Stimulated activated naive CD4-positive, alpha-beta T cell (primary cell): ENCODE results near the gene PPP1R9A.

Experiments
- DNase-seq, 6 experiments: peaks; one replicate each; lab custom pipeline; 2025; lab: John Stamatoyannopoulos, UW

The PPP1R9A gene

GRCh38 chr7:94907026-94907810, at the start of gene PPP1R9A:
TSS of gene PPP1R9A (plus strand) at chr7:94907594. CDS start at chr7:94910114, 2,520 bp downstream.
- no peak for DNase-seq

- no peak for DNase-seq
These were observed 36.3 kb upstream of the PPP1R9A start for GRCh38 chr7:94871132-94871531.

GRCh38 chr7:94873239-94873638, 34.2 kb upstream of the PPP1R9A start:
- no peak for DNase-seq

GRCh38 chr7:94874036-94874785, 33.2 kb upstream of the PPP1R9A start:
- no peak for DNase-seq

GRCh38 chr7:94875201-94875600, 32.2 kb upstream of the PPP1R9A start:
- no peak for DNase-seq

GRCh38 chr7:94877731-94878670, 29.4 kb upstream of the PPP1R9A start:
- no peak for DNase-seq

GRCh38 chr7:94882891-94883290, 24.5 kb upstream of the PPP1R9A start:
- no peak for DNase-seq

GRCh38 chr7:94883616-94884015, 23.8 kb upstream of the PPP1R9A start:
- no peak for DNase-seq

GRCh38 chr7:94888551-94888950, 18.8 kb upstream of the PPP1R9A start:
- DNase-seq: no peak

- DNase-seq: no peak
These were observed 18.3 kb upstream of the PPP1R9A start for GRCh38 chr7:94888995-94889523.

GRCh38 chr7:94890216-94890615, 17.2 kb upstream of the PPP1R9A start:
- DNase-seq: no peak

- DNase-seq: no peak
These were observed 13.7 kb upstream of the PPP1R9A start for GRCh38 chr7:94893661-94894060.

GRCh38 chr7:94897541-94897940, 9.9 kb upstream of the PPP1R9A start:
- DNase-seq: no peak

- DNase-seq: no peak
These were observed 9.1 kb upstream of the PPP1R9A start for GRCh38 chr7:94898340-94898739.

GRCh38 chr7:94901981-94902380, 5.4 kb upstream of the PPP1R9A start:
- no peak for DNase-seq

GRCh38 chr7:94903971-94904370, 3.4 kb upstream of the PPP1R9A start:
- DNase-seq: no peak

GRCh38 chr7:94904982-94905381, 2.4 kb upstream of the PPP1R9A start:
- no peak for DNase-seq

GRCh38 chr7:94906065-94906851, 1.1 kb upstream of the PPP1R9A start:
- DNase-seq: no peak

GRCh38 chr7:94907811-94908322, 473 bp downstream of the PPP1R9A start:
- DNase-seq: no peak

- no peak for DNase-seq
These were observed 1.2 kb downstream of the PPP1R9A start for GRCh38 chr7:94908323-94909178.
